Measurements from ENCODE around the gene PTGIS. TPM values are rescaled to one million over a fixed set of nuclear protein-coding genes. Genes with fewer than 3 reads are reported as not detected.
A peak's percentile ranks its signal among the peaks of the same experiment; 100 is the strongest.

PTGIS gene
- total RNA-seq, 1 experiment from 2014 or later = 0.26 TPM

DNA sequence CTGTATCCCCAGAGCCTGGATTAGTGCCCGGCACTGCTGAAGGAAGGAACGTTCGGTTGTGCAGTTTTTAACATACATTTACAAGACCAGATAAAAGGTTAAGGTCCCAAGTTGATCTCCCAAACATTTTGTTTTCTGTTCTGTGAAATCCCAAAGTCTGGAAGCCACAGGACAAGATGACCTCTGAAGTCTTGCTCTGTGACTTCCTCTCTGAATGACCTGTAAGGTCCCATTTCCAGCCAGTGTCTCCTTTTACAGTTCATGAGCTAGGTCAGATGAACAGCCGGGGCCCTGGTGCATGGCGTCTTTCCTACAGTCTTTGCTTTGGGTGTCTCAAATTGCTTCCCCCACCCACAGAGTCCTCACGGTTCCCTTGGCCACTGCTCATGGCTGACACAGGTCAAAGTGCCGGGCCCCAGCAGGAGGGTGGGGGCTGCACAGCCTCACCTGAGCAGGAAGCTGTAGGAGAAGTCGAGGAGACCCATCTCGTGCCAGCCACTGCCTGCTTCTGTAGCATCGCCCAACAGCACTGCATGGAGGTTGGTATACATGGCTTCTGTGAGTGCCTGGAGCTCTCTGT lies 24.0 kb downstream of the PTGIS start:
- DNase-seq = no peak
- Mint-ChIP-seq H3K4me1 (ENCODE audit: low read depth, unreplicated experiment) (peaks cover 25% of the 10 kb centered on the region), H3K4me3 (ENCODE audit: low read depth, unreplicated experiment) (no peak overlapping the region), H3K27ac (ENCODE audit: unreplicated experiment) (no peak overlapping the region), H3K36me3 (ENCODE audit: insufficient read depth, unreplicated experiment) (no peaks in the 10 kb centered on the region), H3K9me3 (ENCODE audit: low read depth, unreplicated experiment) (peaks cover 3% of the 10 kb centered on the region), H3K27me3 (ENCODE audit: unreplicated experiment) (peaks cover 15% of the 10 kb centered on the region)
- CTCF ChIA-PET = interaction anchor here (0.8 to 4.4 kb wide), 6 partner anchors 9 to 72 kb away, joined by 3 to 21 read pairs (median 4); no protein-coding TSS in a partner anchor
- no TSS peak for BruUV-seq (replicated peaks)
- TF ChIP-seq, protein P1, sequence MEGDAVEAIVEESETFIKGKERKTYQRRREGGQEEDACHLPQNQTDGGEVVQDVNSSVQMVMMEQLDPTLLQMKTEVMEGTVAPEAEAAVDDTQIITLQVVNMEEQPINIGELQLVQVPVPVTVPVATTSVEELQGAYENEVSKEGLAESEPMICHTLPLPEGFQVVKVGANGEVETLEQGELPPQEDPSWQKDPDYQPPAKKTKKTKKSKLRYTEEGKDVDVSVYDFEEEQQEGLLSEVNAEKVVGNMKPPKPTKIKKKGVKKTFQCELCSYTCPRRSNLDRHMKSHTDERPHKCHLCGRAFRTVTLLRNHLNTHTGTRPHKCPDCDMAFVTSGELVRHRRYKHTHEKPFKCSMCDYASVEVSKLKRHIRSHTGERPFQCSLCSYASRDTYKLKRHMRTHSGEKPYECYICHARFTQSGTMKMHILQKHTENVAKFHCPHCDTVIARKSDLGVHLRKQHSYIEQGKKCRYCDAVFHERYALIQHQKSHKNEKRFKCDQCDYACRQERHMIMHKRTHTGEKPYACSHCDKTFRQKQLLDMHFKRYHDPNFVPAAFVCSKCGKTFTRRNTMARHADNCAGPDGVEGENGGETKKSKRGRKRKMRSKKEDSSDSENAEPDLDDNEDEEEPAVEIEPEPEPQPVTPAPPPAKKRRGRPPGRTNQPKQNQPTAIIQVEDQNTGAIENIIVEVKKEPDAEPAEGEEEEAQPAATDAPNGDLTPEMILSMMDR (IDR thresholded peaks at IDR 0.05; ENCODE audit: unreplicated experiment) = no peak
- intact Hi-C loops (cut with micrococcal nuclease; ENCODE audit: unreplicated experiment) = loop anchor here (5.0 kb wide), 1 partner anchor 383 kb away; no protein-coding TSS in a partner anchor

DNA sequence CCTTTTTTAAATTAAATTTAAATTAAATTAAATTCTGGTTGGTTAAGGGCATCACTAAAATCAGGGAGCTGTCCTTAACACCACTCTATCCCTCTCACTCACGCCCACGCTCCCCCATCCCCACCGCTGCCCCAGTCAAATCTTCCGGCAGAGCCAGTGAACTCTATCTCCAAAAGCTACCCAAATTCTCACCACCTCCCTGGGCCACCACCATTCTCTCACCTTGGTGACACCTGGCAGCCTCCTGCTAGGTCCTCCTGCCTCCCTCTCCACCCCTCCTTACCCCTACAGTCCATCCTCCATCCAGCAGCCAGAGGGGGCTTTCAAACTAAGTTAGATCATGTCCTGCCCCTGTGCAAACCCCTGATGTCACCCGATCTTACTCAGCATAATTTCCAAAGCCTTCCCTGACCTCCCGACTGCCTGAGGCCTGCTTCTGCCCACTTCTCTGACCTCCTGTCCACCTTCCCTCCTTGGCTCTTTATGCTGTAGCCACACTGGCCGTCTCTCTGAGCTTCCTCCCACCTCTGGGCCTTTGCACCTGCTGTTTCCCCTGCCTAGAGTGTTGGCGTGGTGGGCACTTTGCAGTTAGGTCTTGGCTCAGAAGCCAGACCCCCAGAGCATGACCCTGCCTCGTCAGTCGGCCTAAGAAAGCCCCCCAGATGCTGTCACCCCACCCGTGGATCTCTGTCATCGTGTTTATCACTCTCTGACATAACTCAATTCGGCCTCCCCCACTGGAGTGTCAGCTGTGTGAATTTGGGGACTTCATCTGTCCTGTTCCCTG lies 24.7 kb downstream of the PTGIS start:
- H3K4me3 Mint-ChIP-seq (ENCODE audit: low read depth, unreplicated experiment) = no peak overlapping the region
- no peak overlapping the region for H3K27ac Mint-ChIP-seq (ENCODE audit: unreplicated experiment)
- CTCF ChIA-PET = interaction anchor here (0.6 to 5.0 kb wide), 6 partner anchors 10 to 591 kb away, joined by 3 to 184 read pairs (median 6); no protein-coding TSS in a partner anchor

DNA sequence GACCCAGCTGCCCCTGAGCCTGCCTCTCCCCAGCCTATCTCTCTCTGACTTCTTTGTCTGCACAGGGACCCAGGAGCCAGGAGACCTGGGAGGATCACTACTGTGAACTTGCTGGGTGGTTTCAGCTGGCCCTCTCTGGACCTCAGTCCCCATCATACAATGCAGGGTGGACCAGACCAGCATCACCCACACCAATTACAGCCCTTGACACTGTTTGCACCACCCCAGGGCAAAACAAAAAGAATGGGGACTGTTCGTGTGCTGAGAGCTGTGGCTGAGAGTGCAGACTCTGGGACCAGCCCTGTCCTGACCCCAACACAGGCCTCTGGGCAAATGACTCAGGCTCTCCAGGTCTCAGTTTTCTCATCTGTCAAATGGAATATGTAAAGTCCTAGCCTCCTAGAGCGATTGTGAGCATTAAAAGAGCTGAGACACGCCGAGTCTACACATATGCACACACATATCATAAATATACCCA lies 25.4 kb downstream of the PTGIS start:
- Mint-ChIP-seq H3K4me1 (ENCODE audit: low read depth, unreplicated experiment) (peaks cover 25% of the 10 kb centered on the region), H3K27me3 (ENCODE audit: unreplicated experiment) (peaks cover 15% of the 10 kb centered on the region), H3K27ac (ENCODE audit: unreplicated experiment) (no peak overlapping the region), H3K4me3 (ENCODE audit: low read depth, unreplicated experiment) (no peak overlapping the region), H3K36me3 (ENCODE audit: insufficient read depth, unreplicated experiment) (no peaks in the 10 kb centered on the region), H3K9me3 (ENCODE audit: low read depth, unreplicated experiment) (peaks cover 3% of the 10 kb centered on the region)
- no TSS peak for BruUV-seq (replicated peaks)
- intact Hi-C loops (cut with micrococcal nuclease; ENCODE audit: unreplicated experiment) = loop anchor here (5.0 kb wide), 1 partner anchor 385 kb away; no protein-coding TSS in a partner anchor
- TF ChIP-seq, protein P1 (IDR thresholded peaks at IDR 0.05; ENCODE audit: unreplicated experiment) = no peak
- CTCF ChIA-PET = interaction anchor here (0.5 to 5.0 kb wide), 11 partner anchors 8 to 590 kb away, joined by 3 to 184 read pairs (median 11); no protein-coding TSS in a partner anchor
- no peak for DNase-seq

More for the DNA sequence above, 24.7 kb downstream of the PTGIS start:
- Mint-ChIP-seq H3K4me1 (ENCODE audit: low read depth, unreplicated experiment) (peaks cover 25% of the 10 kb centered on the region), H3K27me3 (ENCODE audit: unreplicated experiment) (peaks cover 15% of the 10 kb centered on the region), H3K36me3 (ENCODE audit: insufficient read depth, unreplicated experiment) (no peaks in the 10 kb centered on the region), H3K9me3 (ENCODE audit: low read depth, unreplicated experiment) (peaks cover 3% of the 10 kb centered on the region)
- intact Hi-C loops (cut with micrococcal nuclease; ENCODE audit: unreplicated experiment) = loop anchor here (5.0 kb wide), 1 partner anchor 384 kb away; no protein-coding TSS in a partner anchor
- no TSS peak for BruUV-seq (replicated peaks)
- TF ChIP-seq, protein P1 (IDR thresholded peaks at IDR 0.05; ENCODE audit: unreplicated experiment) = no peak
- no peak for DNase-seq

DNA sequence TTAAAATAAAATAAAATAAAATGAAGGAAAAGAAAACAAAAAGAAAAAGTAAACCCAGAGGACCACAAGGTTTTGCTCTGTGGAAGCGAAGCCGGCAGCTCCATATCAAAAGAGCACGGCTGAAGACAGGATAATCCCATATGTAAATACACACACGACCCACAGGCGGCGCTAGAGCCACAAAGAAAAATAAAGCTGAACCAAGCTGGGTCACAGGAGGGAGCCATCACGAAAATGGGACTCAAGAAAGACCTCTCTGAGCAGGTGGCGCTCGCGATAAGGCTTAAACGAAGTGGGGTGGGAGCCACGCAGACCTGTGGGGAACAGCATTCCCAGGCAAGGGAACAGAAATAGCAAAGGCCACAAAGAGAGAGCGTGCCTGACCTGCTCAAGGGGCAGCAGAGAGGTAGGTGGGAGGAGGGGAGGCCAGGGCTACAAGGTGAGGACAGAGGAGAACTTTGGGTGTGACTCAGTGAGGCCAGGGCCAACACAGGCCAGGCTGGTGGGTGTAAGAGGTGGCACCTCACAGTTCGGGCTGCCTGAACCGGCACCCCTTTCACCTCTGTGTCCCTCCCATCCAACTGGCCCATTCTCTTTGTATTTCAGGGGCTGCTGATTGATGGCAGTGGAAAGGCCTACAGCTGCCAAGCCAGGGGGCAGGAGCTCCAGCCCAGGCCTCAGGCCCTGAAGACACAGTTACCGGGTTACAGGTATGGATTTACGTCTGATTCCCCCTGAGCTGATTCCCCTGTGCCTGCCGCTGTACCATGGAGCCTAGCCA lies 26.0 kb downstream of the PTGIS start:
- Mint-ChIP-seq H3K4me1 (ENCODE audit: low read depth, unreplicated experiment) (peaks cover 25% of the 10 kb centered on the region), H3K27ac (ENCODE audit: unreplicated experiment) (no peak overlapping the region), H3K4me3 (ENCODE audit: low read depth, unreplicated experiment) (no peak overlapping the region), H3K36me3 (ENCODE audit: insufficient read depth, unreplicated experiment) (no peaks in the 10 kb centered on the region), H3K27me3 (ENCODE audit: unreplicated experiment) (peaks cover 15% of the 10 kb centered on the region), H3K9me3 (ENCODE audit: low read depth, unreplicated experiment) (peaks cover 3% of the 10 kb centered on the region)
- intact Hi-C loops (cut with micrococcal nuclease; ENCODE audit: unreplicated experiment) = loop anchor here (1.0 to 5.0 kb wide), 4 partner anchors 66 to 385 kb away; no protein-coding TSS in a partner anchor
- TF ChIP-seq, protein P1 (IDR thresholded peaks at IDR 0.05; ENCODE audit: unreplicated experiment) = peak; percentile 98
- CTCF ChIA-PET = interaction anchor here (0.5 to 5.0 kb wide), 29 partner anchors 8 to 417 kb away, joined by 3 to 184 read pairs (median 4); partner anchors contain the start of gene PTGIS
- DNase-seq = peak; percentile 83
- BruUV-seq (replicated peaks) = no TSS peak
